Measurements from ENCODE around the gene THYN1. TPM values are rescaled to one million over a fixed set of nuclear protein-coding genes. Genes with fewer than 3 reads are reported as not detected.

THYN1 gene
- total and polyA plus RNA-seq, 2 donors, result 78.4 to 117 TPM

GRCh38 chr11:134277183-134278001 lies 24.2 kb upstream of the THYN1 start:
- no peak for DNase-seq (ENCODE audit: low read depth in 6 of 9, low spot score in 9 of 9)
- Histone ChIP-seq H3K4me1 (ENCODE audit: control insufficient read depth in 2 of 2, insufficient read depth in 2 of 2, low read length in 2 of 2) (peaks cover 3 to 23% of the 10 kb centered on the region in 2 donors), H3K27ac (ENCODE audit: low read depth in 1 of 2, low read length in 1 of 2) (no peak overlapping the region), H3K9me3 (ENCODE audit: control insufficient read depth in 2 of 2, insufficient read depth in 1 of 2, low read length in 1 of 2) (peaks cover 4 to 11% of the 10 kb centered on the region in 2 donors), H3K4me3 (ENCODE audit: low read length in 2 of 2) (no peak overlapping the region), H3K27me3 (ENCODE audit: control insufficient read depth in 2 of 2, insufficient read depth in 1 of 2, low read length in 1 of 2) (peaks cover 32 to 81% of the 10 kb centered on the region in 2 donors), H3K36me3 (ENCODE audit: control insufficient read depth in 2 of 2, insufficient read depth in 2 of 2, low read length in 1 of 2) (no peaks in the 10 kb centered on the region)
- 21% methylated on average over 36 of the region's 36 CpGs for WGBS

DNA sequence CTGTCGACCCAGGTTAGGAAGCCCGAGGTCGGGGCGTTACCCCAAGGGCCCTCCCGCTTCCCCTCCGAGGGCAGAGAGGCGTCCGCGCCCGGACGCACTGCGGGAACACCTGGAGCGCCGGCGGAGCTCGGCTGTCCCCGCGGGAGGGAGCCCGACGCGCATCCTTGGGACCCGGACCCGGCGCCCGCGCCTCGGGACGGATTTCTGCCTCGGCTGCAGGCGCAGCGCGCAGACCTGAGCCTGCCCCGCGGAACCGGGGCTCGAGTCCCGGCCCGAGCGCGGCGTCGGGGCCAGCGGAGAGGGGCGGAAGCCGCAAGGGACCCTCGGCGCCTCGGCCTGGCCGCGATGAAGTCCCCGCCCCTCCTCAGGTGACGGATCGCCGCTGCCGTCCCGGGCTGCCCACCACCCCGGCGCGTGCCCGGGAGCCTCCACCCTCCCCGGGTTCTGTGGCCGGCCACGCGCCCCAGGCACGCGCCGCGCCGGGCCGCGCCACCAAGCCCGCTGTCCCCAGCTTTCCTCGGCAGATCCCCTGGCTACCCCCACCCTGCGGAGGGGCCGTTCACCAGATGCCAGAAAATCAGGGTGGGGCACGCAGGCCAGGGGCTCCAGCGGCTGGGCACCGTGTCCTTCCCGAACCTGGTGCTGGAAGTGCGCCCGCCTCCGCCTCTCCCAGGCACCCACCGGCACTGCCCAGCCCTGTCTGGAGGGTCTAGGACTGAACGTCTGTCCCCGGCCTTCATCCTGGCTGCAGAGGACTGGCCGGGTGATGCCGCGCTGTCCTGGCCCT lies 23.4 kb upstream of the THYN1 start:
- Histone ChIP-seq H3K4me3 (ENCODE audit: low read length in 2 of 2) (peak overlapping the region; percentile 63 to 65), H3K36me3 (ENCODE audit: control insufficient read depth in 2 of 2, insufficient read depth in 2 of 2, low read length in 1 of 2) (no peaks in the 10 kb centered on the region), H3K27me3 (ENCODE audit: control insufficient read depth in 2 of 2, insufficient read depth in 1 of 2, low read length in 1 of 2) (peaks cover 32 to 82% of the 10 kb centered on the region in 2 donors), H3K4me1 (ENCODE audit: control insufficient read depth in 2 of 2, insufficient read depth in 2 of 2, low read length in 2 of 2) (peaks cover 3 to 23% of the 10 kb centered on the region in 2 donors), H3K9me3 (ENCODE audit: control insufficient read depth in 2 of 2, insufficient read depth in 1 of 2, low read length in 1 of 2) (peaks cover 4 to 11% of the 10 kb centered on the region in 2 donors), H3K27ac (ENCODE audit: low read depth in 1 of 2, low read length in 1 of 2) (no peak overlapping the region)
- 3% methylated on average over 88 of the region's 88 CpGs for WGBS
- DNase-seq (ENCODE audit: low read depth in 6 of 9, low spot score in 9 of 9), result no peak

- Histone ChIP-seq H3K4me3 (ENCODE audit: low read length in 2 of 2) (peak within 1 kb of the TSS; percentile 63 to 65), H3K36me3 (ENCODE audit: control insufficient read depth in 2 of 2, insufficient read depth in 2 of 2, low read length in 1 of 2) (no peaks in the 10 kb centered on the region), H3K4me1 (ENCODE audit: control insufficient read depth in 2 of 2, insufficient read depth in 2 of 2, low read length in 2 of 2) (peaks cover 3 to 23% of the 10 kb centered on the region in 2 donors), H3K27me3 (ENCODE audit: control insufficient read depth in 2 of 2, insufficient read depth in 1 of 2, low read length in 1 of 2) (peaks cover 32 to 81% of the 10 kb centered on the region in 2 donors), H3K9me3 (ENCODE audit: control insufficient read depth in 2 of 2, insufficient read depth in 1 of 2, low read length in 1 of 2) (peaks cover 4 to 11% of the 10 kb centered on the region in 2 donors), H3K27ac (ENCODE audit: low read depth in 1 of 2, low read length in 1 of 2) (peak within 1 kb of the TSS; percentile 36 to 78)
- peak; percentile 44 to 85 (median 62) for DNase-seq (ENCODE audit: low read depth in 6 of 9, low spot score in 9 of 9)
- WGBS, result under 1% methylated on average over 68 of the region's 68 CpGs
Measured at GRCh38 chr11:134275534-134276395, 22.6 kb upstream of the THYN1 start, which contains the start of gene GLB1L3. TSS of gene GLB1L3 (plus strand) at chr11:134276379. CDS start at chr11:134276741, 362 bp downstream.

- no peak overlapping the region for H3K27ac ChIP-seq (ENCODE audit: low read depth in 1 of 2, low read length in 1 of 2)
- DNase-seq (ENCODE audit: low read depth in 6 of 9, low spot score in 9 of 9), result no peak
- peaks cover 4 to 11% of the 10 kb centered on the region in 2 donors for H3K9me3 ChIP-seq (ENCODE audit: control insufficient read depth in 2 of 2, insufficient read depth in 1 of 2, low read length in 1 of 2)
- peak overlapping the region; percentile 63 to 65 for H3K4me3 ChIP-seq (ENCODE audit: low read length in 2 of 2)
- H3K27me3 ChIP-seq (ENCODE audit: control insufficient read depth in 2 of 2, insufficient read depth in 1 of 2, low read length in 1 of 2), result peaks cover 26 to 75% of the 10 kb centered on the region in 2 donors
- H3K36me3 ChIP-seq (ENCODE audit: control insufficient read depth in 2 of 2, insufficient read depth in 2 of 2, low read length in 1 of 2), result no peaks in the 10 kb centered on the region
- WGBS, result 16% methylated on average over 5 of the region's 5 CpGs
- peaks cover 7 to 29% of the 10 kb centered on the region in 2 donors for H3K4me1 ChIP-seq (ENCODE audit: control insufficient read depth in 2 of 2, insufficient read depth in 2 of 2, low read length in 2 of 2)
Measured at GRCh38 chr11:134275188-134275533, 22.0 kb upstream of the THYN1 start.

DNA sequence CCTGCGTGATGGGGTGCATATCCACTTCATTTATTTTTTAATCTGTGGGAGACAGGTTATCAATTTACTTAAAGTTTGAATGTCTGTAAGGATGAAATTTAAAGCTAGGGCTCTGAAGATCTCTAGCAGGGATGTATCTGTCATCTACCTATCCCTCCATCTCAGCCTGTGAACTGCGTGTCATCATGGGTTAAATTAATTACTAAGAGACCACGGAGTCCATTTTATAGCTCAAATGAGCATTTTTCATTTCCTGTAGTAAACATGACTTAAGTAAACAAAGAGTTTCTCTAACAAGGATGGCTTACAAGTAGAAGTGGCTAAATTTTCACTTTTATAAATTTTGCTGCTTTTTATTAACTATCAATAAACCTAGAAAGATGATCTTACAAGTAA lies 20.2 kb upstream of the THYN1 start:
- no peaks in the 10 kb centered on the region for H3K36me3 ChIP-seq (ENCODE audit: control insufficient read depth in 2 of 2, insufficient read depth in 2 of 2, low read length in 1 of 2)
- H3K9me3 ChIP-seq (ENCODE audit: control insufficient read depth in 2 of 2, insufficient read depth in 1 of 2, low read length in 1 of 2), result peaks cover 2 to 9% of the 10 kb centered on the region in 2 donors
- peaks cover 7 to 34% of the 10 kb centered on the region in 2 donors for H3K4me1 ChIP-seq (ENCODE audit: control insufficient read depth in 2 of 2, insufficient read depth in 2 of 2, low read length in 2 of 2)
- no peak for DNase-seq (ENCODE audit: low read depth in 6 of 9, low spot score in 9 of 9)
- no peak overlapping the region for H3K27ac ChIP-seq (ENCODE audit: low read depth in 1 of 2, low read length in 1 of 2)
- 47% methylated on average over 3 of the region's 3 CpGs for WGBS
- H3K4me3 ChIP-seq (ENCODE audit: low read length in 2 of 2), result no peak overlapping the region
- H3K27me3 ChIP-seq (ENCODE audit: control insufficient read depth in 2 of 2, insufficient read depth in 1 of 2, low read length in 1 of 2), result peaks cover 24 to 61% of the 10 kb centered on the region in 2 donors

DNA sequence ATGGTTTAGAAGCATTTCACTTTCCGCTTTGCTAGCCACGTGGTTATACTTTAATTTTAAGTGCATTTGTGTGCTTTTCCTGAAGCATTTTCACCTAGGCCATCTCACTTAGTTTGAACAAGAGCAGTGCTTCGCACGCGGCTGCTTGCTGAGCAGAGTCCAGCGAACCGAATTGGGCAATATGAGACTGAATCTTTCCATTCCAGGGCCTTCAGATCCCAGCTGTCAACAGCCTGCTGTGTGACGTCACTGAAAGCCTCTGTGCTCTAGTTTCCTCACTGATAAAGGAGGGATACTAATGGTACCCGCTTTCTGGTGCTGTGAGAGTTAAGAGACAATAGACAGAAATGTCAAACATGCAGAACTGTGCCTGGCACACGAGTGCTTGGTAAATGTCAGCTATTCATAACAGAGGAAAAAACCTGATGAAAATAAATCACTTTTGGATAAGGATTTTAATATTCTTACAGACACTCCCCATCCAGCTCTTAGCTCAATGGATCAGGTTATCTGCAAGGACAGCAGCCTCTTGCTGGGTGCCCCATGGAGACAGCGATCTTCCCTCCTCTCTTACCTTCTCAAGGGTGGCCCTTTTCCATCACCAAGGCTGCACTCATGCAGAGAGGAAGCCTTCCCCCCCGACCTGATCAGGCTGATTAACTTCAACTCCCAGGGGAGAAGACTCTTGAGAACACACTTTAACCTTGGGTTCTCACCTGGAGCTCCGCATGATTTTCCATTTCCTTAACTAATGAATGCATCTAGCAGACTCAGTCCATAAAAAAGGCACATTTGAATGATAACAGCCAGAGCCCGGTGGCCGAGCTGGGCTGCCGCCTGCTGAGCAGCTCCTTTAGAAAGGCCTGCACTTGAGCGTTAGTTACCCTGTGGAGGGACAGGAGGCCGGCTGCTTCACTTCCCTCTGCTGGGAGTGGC lies 19.5 kb upstream of the THYN1 start:
- Histone ChIP-seq H3K36me3 (ENCODE audit: control insufficient read depth in 2 of 2, insufficient read depth in 2 of 2, low read length in 1 of 2) (no peaks in the 10 kb centered on the region), H3K4me3 (ENCODE audit: low read length in 2 of 2) (no peak overlapping the region), H3K27me3 (ENCODE audit: control insufficient read depth in 2 of 2, insufficient read depth in 1 of 2, low read length in 1 of 2) (peaks cover 17 to 54% of the 10 kb centered on the region in 2 donors), H3K9me3 (ENCODE audit: control insufficient read depth in 2 of 2, insufficient read depth in 1 of 2, low read length in 1 of 2) (peaks cover 1 to 2% of the 10 kb centered on the region in 2 donors), H3K4me1 (ENCODE audit: control insufficient read depth in 2 of 2, insufficient read depth in 2 of 2, low read length in 2 of 2) (peaks cover 7 to 34% of the 10 kb centered on the region in 2 donors), H3K27ac (ENCODE audit: low read depth in 1 of 2, low read length in 1 of 2) (no peak overlapping the region)
- WGBS, result 48% methylated on average over 18 of the region's 18 CpGs
- no peak for DNase-seq (ENCODE audit: low read depth in 6 of 9, low spot score in 9 of 9)

- DNase-seq (ENCODE audit: low read depth in 6 of 9, low spot score in 9 of 9), result no peak
- peaks cover 0 to 1% of the 10 kb centered on the region in 2 donors for H3K9me3 ChIP-seq (ENCODE audit: control insufficient read depth in 2 of 2, insufficient read depth in 1 of 2, low read length in 1 of 2)
- peaks cover 7 to 31% of the 10 kb centered on the region in 2 donors for H3K4me1 ChIP-seq (ENCODE audit: control insufficient read depth in 2 of 2, insufficient read depth in 2 of 2, low read length in 2 of 2)
- H3K4me3 ChIP-seq (ENCODE audit: low read length in 2 of 2), result no peak overlapping the region
- 98% methylated on average over 4 of the region's 4 CpGs for WGBS
- peaks cover 12 to 47% of the 10 kb centered on the region in 2 donors for H3K27me3 ChIP-seq (ENCODE audit: control insufficient read depth in 2 of 2, insufficient read depth in 1 of 2, low read length in 1 of 2)
- H3K27ac ChIP-seq (ENCODE audit: low read depth in 1 of 2, low read length in 1 of 2), result no peak overlapping the region
- no peaks in the 10 kb centered on the region for H3K36me3 ChIP-seq (ENCODE audit: control insufficient read depth in 2 of 2, insufficient read depth in 2 of 2, low read length in 1 of 2)
Measured at GRCh38 chr11:134271978-134272377, 18.8 kb upstream of the THYN1 start.

- Histone ChIP-seq H3K4me3 (ENCODE audit: low read length in 2 of 2) (no peak overlapping the region), H3K27ac (ENCODE audit: low read depth in 1 of 2, low read length in 1 of 2) (peak overlapping the region in 1 of 2 donors; percentile 1), H3K36me3 (ENCODE audit: control insufficient read depth in 2 of 2, insufficient read depth in 2 of 2, low read length in 1 of 2) (no peaks in the 10 kb centered on the region), H3K4me1 (ENCODE audit: control insufficient read depth in 2 of 2, insufficient read depth in 2 of 2, low read length in 2 of 2) (peaks cover 7 to 21% of the 10 kb centered on the region in 2 donors), H3K27me3 (ENCODE audit: control insufficient read depth in 2 of 2, insufficient read depth in 1 of 2, low read length in 1 of 2) (peaks cover 3 to 30% of the 10 kb centered on the region in 2 donors), H3K9me3 (ENCODE audit: control insufficient read depth in 2 of 2, insufficient read depth in 1 of 2, low read length in 1 of 2) (no peaks in the 10 kb centered on the region)
- peak in 6 of 9 donors; percentile 13 to 80 (median 52) for DNase-seq (ENCODE audit: low read depth in 6 of 9, low spot score in 9 of 9)
- 27% methylated on average over 5 of the region's 5 CpGs for WGBS
Measured at GRCh38 chr11:134270250-134270714, 17.1 kb upstream of the THYN1 start.

Data from thymus (tissue), 11 donors.